DMS53 (cell line): Measurements from ENCODE around the gene ZDHHC5.
A peak's percentile ranks its signal among the peaks of the same experiment; 100 is the strongest.
"Not testable (repeated sequence)": the region's sequence is repeated elsewhere in the genome, so short reads cannot be mapped to it uniquely, and the experiment has no call there.

Experiments
- DNase-seq: peaks from one replicate; lab custom pipeline; 2025; lab: John Stamatoyannopoulos, UW

The ZDHHC5 gene

GRCh38 chr11:57667117-57667735 lies 688 bp upstream of the ZDHHC5 start:
- peak; percentile 92 for DNase-seq

DNA sequence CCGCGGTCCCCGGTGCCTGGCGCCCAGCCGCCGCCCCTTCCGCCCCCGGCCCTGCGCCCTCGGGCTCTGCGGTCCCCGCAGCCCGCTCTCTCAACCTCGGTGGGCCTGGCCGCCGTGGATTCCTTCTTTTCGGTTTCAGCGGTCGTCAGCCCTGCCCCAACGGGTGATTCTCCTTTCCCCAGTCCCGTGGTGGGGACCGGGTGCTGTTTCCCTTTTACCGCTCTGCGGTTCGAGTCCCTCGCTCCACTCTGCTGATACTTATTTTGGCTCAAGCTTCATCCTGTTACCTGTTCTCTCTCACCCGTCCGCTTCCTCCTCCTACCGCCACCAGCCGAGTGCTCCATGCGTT lies 494 bp downstream of the ZDHHC5 start:
- peak; percentile 41 for DNase-seq

DNA sequence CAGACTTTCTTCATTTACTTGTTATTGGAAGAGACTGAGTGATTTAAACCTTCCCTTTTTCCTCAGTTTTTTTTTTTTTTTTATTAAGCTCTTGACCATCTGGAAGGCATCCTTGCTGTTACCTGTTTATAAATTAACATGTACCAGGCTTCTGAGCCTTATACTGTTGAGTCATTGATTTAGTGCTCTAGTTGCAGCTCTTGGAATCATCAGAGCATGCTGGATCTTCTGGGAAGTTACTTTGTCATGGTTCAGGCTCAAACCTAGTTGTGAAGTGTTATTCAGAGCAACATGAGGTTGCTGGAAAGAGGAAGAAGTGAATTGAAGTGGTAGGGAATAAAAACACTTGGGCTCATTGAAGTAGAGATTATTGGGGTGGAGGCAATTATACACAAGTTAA lies 6.3 kb downstream of the ZDHHC5 start:
- no peak for DNase-seq

- DNase-seq = peak; percentile 17
Measured at GRCh38 chr11:57675176-57675941, 7.4 kb downstream of the ZDHHC5 start.

DNA sequence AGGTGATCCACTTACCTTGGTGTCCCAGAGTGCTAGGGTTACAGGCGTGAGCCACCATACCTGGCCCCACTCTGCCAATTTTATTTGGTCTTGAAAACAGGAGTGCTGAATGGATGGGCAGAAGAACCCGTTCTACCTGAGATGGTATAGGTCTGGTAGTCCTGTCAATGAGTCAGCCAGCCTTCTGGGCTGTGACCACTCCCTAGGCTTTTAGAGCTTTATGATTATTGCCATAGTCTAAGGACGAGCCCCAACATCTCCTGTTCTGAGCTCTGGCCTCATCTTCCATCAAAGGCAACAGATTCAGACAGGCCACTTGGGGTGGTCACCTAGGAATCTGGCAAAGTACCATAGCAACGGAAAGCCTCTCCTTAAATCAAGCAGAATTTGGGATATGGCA lies 11.5 kb downstream of the ZDHHC5 start:
- DNase-seq = no peak

DNA sequence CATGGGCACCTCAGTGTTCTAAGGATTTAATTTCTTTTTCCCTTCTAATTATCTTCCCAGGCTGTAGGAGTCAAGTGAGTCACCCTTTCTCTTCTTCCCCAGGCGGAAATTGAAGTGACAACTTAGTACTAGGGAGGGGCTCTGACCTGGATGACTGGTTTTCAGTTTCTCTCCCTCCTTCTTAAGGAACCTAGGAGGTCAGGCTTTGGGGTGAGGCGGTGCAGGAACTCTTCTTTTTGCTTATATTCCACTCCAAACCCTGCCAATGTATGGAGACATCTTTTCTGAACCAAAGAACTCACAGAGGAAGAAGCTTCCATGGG lies 12.6 kb downstream of the ZDHHC5 start:
- no peak for DNase-seq

DNA sequence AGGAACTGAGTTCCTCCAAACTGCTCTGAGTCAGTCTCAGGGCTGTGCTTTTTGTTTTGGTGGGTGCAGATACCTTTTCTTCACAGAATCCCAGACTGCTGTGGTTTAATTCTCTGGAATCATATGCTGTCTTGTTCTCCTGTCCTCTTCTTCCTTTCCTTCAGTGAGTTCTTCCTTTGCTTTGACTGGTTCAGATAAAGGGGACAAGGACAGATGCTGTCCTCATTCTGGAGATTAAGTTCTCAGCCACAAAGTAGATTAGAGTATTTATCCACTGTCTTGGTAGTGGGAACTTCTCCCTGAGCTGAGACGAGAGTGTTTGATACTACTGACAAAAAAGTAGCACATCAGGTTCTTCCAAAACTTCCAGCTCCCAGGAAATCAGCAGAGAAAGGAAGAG lies 13.3 kb downstream of the ZDHHC5 start:
- no peak for DNase-seq

- DNase-seq = not testable (repeated sequence)
Measured at GRCh38 chr11:57690474-57690873, 22.6 kb downstream of the ZDHHC5 start.

GRCh38 chr11:57698843-57699365 lies 31.0 kb downstream of the ZDHHC5 start:
- no peak for DNase-seq

DNA sequence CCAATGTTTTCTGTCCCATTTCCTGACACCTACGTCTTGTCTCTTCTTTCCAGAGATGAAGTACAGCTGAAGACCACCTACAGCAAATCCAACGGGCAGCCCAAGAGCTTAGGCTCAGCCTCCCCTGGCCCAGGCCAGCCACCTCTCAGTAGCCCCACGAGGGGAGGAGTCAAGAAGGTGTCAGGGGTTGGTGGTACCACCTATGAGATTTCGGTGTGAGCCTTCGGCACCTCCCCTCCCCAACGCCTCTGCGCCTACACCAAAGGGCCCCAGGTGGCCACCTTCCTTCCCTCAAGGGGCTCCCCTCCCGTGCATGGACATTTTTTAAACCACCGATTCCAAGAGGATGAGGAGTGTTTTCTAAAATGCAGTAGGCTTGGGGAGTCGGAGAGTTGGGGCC lies 31.9 kb downstream of the ZDHHC5 start:
- no peak for DNase-seq

- DNase-seq = no peak
Measured at GRCh38 chr11:57700425-57700824, 32.5 kb downstream of the ZDHHC5 start.

- DNase-seq = no peak
Measured at GRCh38 chr11:57703341-57703740, 35.4 kb downstream of the ZDHHC5 start.

DNA sequence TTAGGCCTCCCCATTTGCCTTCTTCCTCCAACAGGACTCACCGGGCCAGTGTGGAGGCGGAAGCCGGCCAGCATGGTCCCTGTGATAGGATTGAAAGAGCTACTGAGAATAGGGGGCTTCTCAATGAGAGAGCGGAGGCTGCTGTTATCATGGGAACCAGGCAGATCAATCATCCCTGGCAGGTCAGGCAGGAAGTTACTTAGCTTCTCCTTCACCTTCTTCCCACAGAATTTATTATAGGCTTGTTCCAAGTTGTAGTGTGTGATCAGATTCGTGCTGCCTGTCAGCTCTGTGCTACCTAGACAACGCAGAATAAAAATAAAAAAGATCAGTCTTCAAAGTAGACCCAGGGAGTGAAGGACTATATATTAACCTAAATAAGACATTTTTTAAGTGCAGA lies 37.0 kb downstream of the ZDHHC5 start:
- no peak for DNase-seq

DNA sequence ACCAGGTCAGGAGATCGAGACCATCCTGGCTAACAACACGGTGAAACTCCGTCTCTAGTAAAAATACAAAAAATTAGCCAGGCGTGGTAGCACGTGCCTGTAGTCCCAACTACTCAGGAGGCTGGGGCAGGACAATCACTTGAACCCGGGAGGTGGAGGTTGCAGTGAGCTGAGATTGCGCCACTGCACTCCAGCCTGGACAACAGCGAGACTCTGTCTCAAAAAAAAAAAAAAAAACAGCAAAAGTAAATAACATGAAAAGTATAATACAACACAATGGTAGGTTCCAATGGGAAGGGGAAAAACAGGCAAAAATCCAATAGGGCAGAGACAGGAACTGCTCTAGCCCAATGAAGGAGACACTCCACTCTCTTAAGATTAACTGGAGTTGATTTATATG lies 37.5 kb downstream of the ZDHHC5 start:
- DNase-seq = not testable (repeated sequence)

- no peak for DNase-seq
Measured at GRCh38 chr11:57709802-57710367, 42.0 kb downstream of the ZDHHC5 start.

DNA sequence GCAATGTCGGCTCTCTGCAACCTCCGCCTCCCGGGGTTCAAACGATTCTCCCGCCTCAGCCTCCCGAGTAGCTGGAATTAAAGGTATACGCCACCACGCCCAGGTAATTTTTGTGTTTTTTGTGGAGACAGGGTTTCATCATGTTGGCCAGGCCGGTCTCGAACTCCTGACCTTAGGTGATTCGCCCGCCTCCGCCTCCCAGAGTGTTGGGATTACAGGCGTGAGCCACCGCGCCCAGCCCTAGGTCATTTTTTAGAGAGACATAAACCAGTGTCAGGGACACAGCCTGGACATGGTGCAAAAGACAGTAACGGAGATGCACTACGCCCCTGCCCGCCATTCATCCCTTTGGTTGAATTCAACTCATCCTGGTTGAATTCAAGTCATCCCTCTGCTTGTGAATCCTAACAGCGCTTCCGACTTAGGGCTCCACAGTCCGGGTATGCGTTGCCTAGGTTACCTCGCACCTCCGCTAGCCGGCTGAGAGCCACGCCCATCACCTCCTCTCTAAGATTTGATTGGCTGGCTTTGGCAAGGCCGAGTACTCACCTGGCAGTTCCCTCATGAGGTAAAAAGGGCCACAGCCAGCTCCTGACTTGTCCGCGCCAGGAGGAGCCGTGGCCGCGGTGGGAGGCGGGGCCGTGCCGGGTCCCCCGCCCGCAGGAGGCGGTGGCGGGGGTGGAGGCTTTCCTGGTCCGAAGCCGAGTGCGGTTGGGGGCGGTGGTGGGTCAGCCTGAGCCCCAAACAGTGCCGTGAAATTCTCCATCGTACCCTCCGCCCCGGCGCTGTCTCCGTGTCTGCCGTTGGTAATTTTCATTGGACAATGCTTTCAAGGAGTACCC lies 43.7 kb downstream of the ZDHHC5 start, which contains the start of gene MED19:
Gene MED19 (minus strand): TSS at position 802 of the 842 bp plus-strand sequence. CDS start 36 bp downstream, at position 766.
- peak; percentile 93 for DNase-seq

- DNase-seq = peak; percentile 94
Measured at GRCh38 chr11:57712256-57713150, 44.6 kb downstream of the ZDHHC5 start, which contains the start of gene TMX2. Gene TMX2, plus strand, starts transcription at chr11:57712593. Its CDS starts 26 bp downstream, at chr11:57712619.

DNA sequence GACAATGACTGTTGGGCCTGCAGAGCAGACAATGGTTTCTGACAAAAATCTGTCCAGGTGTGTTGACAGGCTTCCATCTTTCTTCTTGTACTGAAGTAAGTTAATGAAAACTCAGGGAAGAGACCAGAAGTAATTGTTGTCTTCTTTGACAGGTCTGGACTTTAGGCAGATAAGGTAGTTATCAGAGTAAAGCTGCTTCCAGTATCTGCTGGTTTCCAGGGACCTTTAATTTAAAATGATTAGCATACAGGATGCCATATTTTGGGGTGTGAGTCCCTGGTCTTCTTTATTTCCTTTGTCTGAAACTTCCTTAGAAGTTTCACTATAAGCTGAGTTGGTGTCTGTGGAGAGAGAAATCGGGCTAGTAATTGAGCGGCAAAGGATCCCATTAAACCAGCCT lies 45.9 kb downstream of the ZDHHC5 start:
- no peak for DNase-seq

GRCh38 chr11:57716726-57717125 lies 48.8 kb downstream of the ZDHHC5 start:
- DNase-seq = not testable (repeated sequence)

GRCh38 chr11:57727185-57727584 lies 59.3 kb downstream of the ZDHHC5 start:
- DNase-seq = no peak

GRCh38 chr11:57728829-57729228 lies 60.9 kb downstream of the ZDHHC5 start:
- DNase-seq = no peak
